IMR-90 (cell line): ENCODE measurements around the gene KCNJ2. TPM values are rescaled to one million over a fixed set of nuclear protein-coding genes. Genes with fewer than 3 reads are reported as not detected.

Experiments
- ATAC-seq: fragments of 200-7000 bp; cut with Tn5 transposase; 2 replicates; pipeline ENCODE4 v1.9.1; 2020; ENCODE audit warnings: low read depth, mild to moderate bottlenecking, moderate library complexity
- BruUV-seq: library from RNA; stranded (reverse); fragments of 400-500 nt; replicated peaks from 2 replicates; lab custom pipeline; 2021; lab: Mats Ljungman, UMichigan
- CTCF ChIA-PET: fragments of 300-600 bp; formaldehyde crosslinking; extraction: SDS; loops from one replicate; lab custom pipeline; 2021; ENCODE audit warnings: antibody characterized with exemption; lab: Yijun Ruan, JAX
- POLR2A ChIA-PET: fragments of 300-600 bp; sonication (Branson Sonifier 250); formaldehyde crosslinking; loops from one replicate; lab custom pipeline; 2022; ENCODE audit warnings: antibody characterized with exemption; ENCODE audit not compliant: unreplicated experiment; lab: Charles Lee
- DNase-seq: peaks from one replicate; pipeline ENCODE4 v3.0.0; 2013
- H2AFZ ChIP-seq: replicated peaks from 2 replicates; pipeline ENCODE3; 2013; ENCODE audit warnings: low read length, mild to moderate bottlenecking; ENCODE audit not compliant: poor library complexity
- H2AK5ac ChIP-seq: 2 replicates; pipeline ENCODE4 v1.6.1; 2013; ENCODE audit warnings: low read depth, low read length, inconsistent platforms
- H2AK9ac ChIP-seq: replicated peaks from 2 replicates; pipeline ENCODE3; 2013; ENCODE audit warnings: mild to moderate bottlenecking, low read depth, low read length, moderate library complexity; ENCODE audit not compliant: poor library complexity
- H2BK120ac ChIP-seq: 2 replicates; pipeline ENCODE4 v1.6.1; 2013; ENCODE audit warnings: low read depth, low read length, inconsistent platforms
- H2BK15ac ChIP-seq: 3 replicates; pipeline ENCODE4 v1.6.1; 2013; ENCODE audit warnings: low read depth, low read length, inconsistent platforms
- H2BK20ac ChIP-seq: 2 replicates; pipeline ENCODE4 v1.6.1; 2013; ENCODE audit warnings: low read depth, mild to moderate bottlenecking, inconsistent platforms, low read length, moderate library complexity
- H2BK5ac ChIP-seq: 2 replicates; pipeline ENCODE4 v1.6.1; 2013; ENCODE audit warnings: mild to moderate bottlenecking, low read depth, low read length, inconsistent platforms; ENCODE audit not compliant: poor library complexity, severe bottlenecking
- H3K14ac ChIP-seq: replicated peaks from 2 replicates; pipeline ENCODE4 v1.6.1; 2013; ENCODE audit warnings: low read depth, low read length, inconsistent platforms
- H3K18ac ChIP-seq: 2 replicates; pipeline ENCODE4 v1.6.1; 2013; ENCODE audit warnings: low read depth, low read length, control low read depth
- H3K23ac ChIP-seq: 2 replicates; pipeline ENCODE4 v1.6.1; 2013; ENCODE audit warnings: low read depth, low read length, inconsistent platforms
- H3K27ac ChIP-seq: 2 replicates; pipeline ENCODE4 v1.5.1; 2013; ENCODE audit warnings: mild to moderate bottlenecking, control low read depth, low read length; ENCODE audit not compliant: insufficient read depth
- H3K27me3 ChIP-seq: 2 replicates; pipeline ENCODE4 v1.6.1; 2013; ENCODE audit warnings: low read length; ENCODE audit not compliant: control insufficient read depth, insufficient read depth
- H3K36me3 ChIP-seq: 2 replicates; pipeline ENCODE4 v1.6.1; 2013; ENCODE audit warnings: low read length, mixed read lengths; ENCODE audit not compliant: control insufficient read depth, insufficient read depth
- H3K4ac ChIP-seq: 2 replicates; pipeline ENCODE4 v1.6.1; 2013; ENCODE audit warnings: low read depth, low read length, inconsistent platforms
- H3K4me1 ChIP-seq: 2 replicates; pipeline ENCODE4 v1.6.1; 2013; ENCODE audit warnings: low read length, mixed read lengths; ENCODE audit not compliant: control insufficient read depth, insufficient read depth
- H3K4me2 ChIP-seq: 2 replicates; pipeline ENCODE4 v1.6.1; 2013; ENCODE audit warnings: low read depth, mild to moderate bottlenecking, control low read depth, low read length, moderate library complexity
- H3K4me3 ChIP-seq: 2 replicates; pipeline ENCODE4 v1.5.1; 2013; ENCODE audit warnings: low read depth, mild to moderate bottlenecking, control low read depth, low read length, moderate library complexity; ENCODE audit not compliant: insufficient read depth
- H3K56ac ChIP-seq: 2 replicates; pipeline ENCODE4 v1.6.1; 2013; ENCODE audit warnings: low read length, inconsistent platforms; ENCODE audit not compliant: insufficient read depth; ENCODE audit errors: extremely low read depth
- H3K79me1 ChIP-seq, 2 experiments: 2 replicates each; pipeline ENCODE4 v1.6.1; 2013; ENCODE audit warnings: low read length in 2 of 2, inconsistent platforms in 1 of 2, low read depth in 1 of 2
- H3K9ac ChIP-seq: 2 replicates; pipeline ENCODE4 v1.6.1; 2013; ENCODE audit warnings: low read depth, low read length, control low read depth
- H3K9me1 ChIP-seq: 2 replicates; pipeline ENCODE4 v1.6.1; 2013; ENCODE audit warnings: low read length, inconsistent platforms; ENCODE audit not compliant: insufficient read depth
- H3K9me3 ChIP-seq: 2 replicates; pipeline ENCODE4 v1.6.1; 2013; ENCODE audit warnings: low read length; ENCODE audit not compliant: control insufficient read depth, insufficient read depth
- H4K20me1 ChIP-seq: 2 replicates; pipeline ENCODE4 v1.6.1; 2013; ENCODE audit warnings: low read length, inconsistent platforms; ENCODE audit not compliant: insufficient read depth
- H4K5ac ChIP-seq: 2 replicates; pipeline ENCODE4 v1.6.1; 2013; ENCODE audit warnings: mild to moderate bottlenecking, low read depth, low read length, control low read depth
- H4K8ac ChIP-seq, 2 experiments: 2 replicates each; pipeline ENCODE4 v1.6.1; 2013; ENCODE audit warnings: low read depth in 2 of 2, low read length in 2 of 2, control low read depth in 1 of 2, inconsistent platforms in 1 of 2
- H4K91ac ChIP-seq: 2 replicates; pipeline ENCODE4 v1.6.1; 2013; ENCODE audit warnings: low read depth, low read length, inconsistent platforms; ENCODE audit not compliant: insufficient read depth
- BHLHE40 ChIP-seq: fragments of 150-350 bp; IDR thresholded peaks from 2 replicates; pipeline ENCODE4 v1.6.1; 2016; ENCODE audit warnings: mild to moderate bottlenecking, low read depth, low read length
- CEBPB ChIP-seq: IDR thresholded peaks from 2 replicates; pipeline ENCODE4 v1.6.1; 2012; ENCODE audit warnings: low read depth, low read length, improper control_type of control experiment
- CHD1 ChIP-seq: IDR thresholded peaks from 2 replicates; pipeline ENCODE4 v1.6.1; 2012; ENCODE audit warnings: low read depth, low read length, improper control_type of control experiment
- FOS ChIP-seq: fragments of 150-350 bp; IDR thresholded peaks from 2 replicates; pipeline ENCODE4 v1.6.1; 2016; ENCODE audit warnings: low read depth, low read length
- MAFK ChIP-seq: IDR thresholded peaks from 2 replicates; pipeline ENCODE4 v1.6.1; 2012; ENCODE audit warnings: low read depth, low read length, improper control_type of control experiment
- MAZ ChIP-seq: IDR thresholded peaks from 2 replicates; pipeline ENCODE4 v1.6.1; 2012; ENCODE audit warnings: low read depth, mild to moderate bottlenecking, low read length, improper control_type of control experiment, moderate library complexity, borderline replicate concordance
- MXI1 ChIP-seq: IDR thresholded peaks from 2 replicates; pipeline ENCODE4 v1.6.1; 2012; ENCODE audit warnings: low read depth, mild to moderate bottlenecking, low read length, moderate library complexity, borderline replicate concordance
- NFE2L2 ChIP-seq: fragments of 150-350 bp; IDR thresholded peaks from 2 replicates; pipeline ENCODE4 v1.6.1; 2016; ENCODE audit warnings: low read depth, mild to moderate bottlenecking, low read length
- POLR2A ChIP-seq: IDR thresholded peaks from 2 replicates; pipeline ENCODE4 v1.6.1; 2012; ENCODE audit warnings: mild to moderate bottlenecking, low read depth, low read length
- RAD21 ChIP-seq: IDR thresholded peaks from 2 replicates; pipeline ENCODE4 v1.6.1; 2012; ENCODE audit warnings: low read length, improper control_type of control experiment
- RCOR1 ChIP-seq: IDR thresholded peaks from 2 replicates; pipeline ENCODE4 v1.6.1; 2012; ENCODE audit warnings: mild to moderate bottlenecking, low read length, improper control_type of control experiment; ENCODE audit not compliant: insufficient replicate concordance
- RFX5 ChIP-seq: IDR thresholded peaks from 2 replicates; pipeline ENCODE4 v1.8.0; 2012; ENCODE audit warnings: low read depth, mild to moderate bottlenecking, low read length, moderate library complexity
- SMC3 ChIP-seq: fragments of 150-350 bp; IDR thresholded peaks from 2 replicates; pipeline ENCODE4 v1.6.1; 2016; ENCODE audit warnings: low read depth, mild to moderate bottlenecking, antibody characterized with exemption, low read length, moderate library complexity
- WGBS, 2 experiments: methylation state at CpG; one replicate each; pipeline versions ENCODE4 v1.1.5 to v1.1.7; 2013; ENCODE audit warnings: missing lambda C conversion rate in 2 of 2; ENCODE audit not compliant: insufficient read length in 1 of 2; ENCODE audit errors: extremely low coverage in 2 of 2; 5-methylcytosine and 5-hydroxymethylcytosine counted together
- dilution Hi-C: fragments of 300-500 bp; cut with HindIII; formaldehyde crosslinking; loops from one replicate; pipeline ENCODE4 v1.14.3; 2018; ENCODE audit warnings: low sequenced_read_pairs; ENCODE audit not compliant: unreplicated experiment
- in situ Hi-C: fragments of 300-500 bp; cut with MboI; formaldehyde crosslinking; loops from 3 replicates; pipeline ENCODE4 v1.14.3; 2019; ENCODE audit warnings: low sequenced_read_pairs, inconsistent platforms, mixed read lengths
- intact Hi-C: fragments of 100-400 bp; cut with micrococcal nuclease; formaldehyde crosslinking; loops from 2 replicates; pipeline ENCODE4 v1.10.0; 2022
- polyA plus RNA-seq, 3 experiments: library from polyadenylated mRNA; depleted of rRNA; stranded (reverse); fragments of >200 nt; gene quantifications; 2 replicates each; pipeline ENCODE4 v1.2.3, GENCODE V29; 2012; ENCODE audit warnings: low replicate concordance in 1 of 3
- total RNA-seq: library from RNA; depleted of rRNA; stranded (reverse); fragments of >200 nt; gene quantifications from 2 replicates; pipeline ENCODE4 v1.2.3, GENCODE V29; 2012
- TF ChIP-seq, protein P1 (sequence below): fragments of 150-350 bp; IDR thresholded peaks from 2 replicates; pipeline ENCODE4 v1.6.1; 2016; ENCODE audit warnings: low read depth, mild to moderate bottlenecking, low read length, moderate library complexity, borderline replicate concordance
- TF ChIP-seq, protein P2 (sequence below): fragments of 150-350 bp; IDR thresholded peaks from 2 replicates; pipeline ENCODE4 v1.6.1; 2017; ENCODE audit warnings: mild to moderate bottlenecking, antibody characterized with exemption, low read length, low read depth
- TF ChIP-seq, protein P3 (sequence below): conservative IDR thresholded peaks from 2 replicates; pipeline ENCODE4 v1.5.1; 2012; ENCODE audit warnings: mild to moderate bottlenecking, low read depth, low read length, improper control_type of control experiment

KCNJ2 gene
- total and polyA plus RNA-seq, 2 of the 4 experiments (the other 2 are of a cell fraction), result 0.55 to 8.6 TPM

- Histone ChIP-seq H3K79me1 (no peaks in the 10 kb centered on the region), H2BK20ac (no peak overlapping the region), H3K4me1 (no peaks in the 10 kb centered on the region), H3K4ac (no peak overlapping the region), H3K27me3 (no peaks in the 10 kb centered on the region), H2AK5ac (no peak overlapping the region), H3K4me2 (no peak overlapping the region), H2BK120ac (no peak overlapping the region), H2AK9ac (no peak overlapping the region), H3K4me3 (no peak overlapping the region), H3K18ac (no peak overlapping the region), H3K9me1 (no peaks in the 10 kb centered on the region), H3K56ac (no peak overlapping the region), H4K91ac (no peak overlapping the region), H2AFZ (no peak overlapping the region), H3K9me3 (no peaks in the 10 kb centered on the region), H4K20me1 (no peaks in the 10 kb centered on the region), H3K14ac (no peak overlapping the region), H4K8ac (no peak overlapping the region), H2BK5ac (no peak overlapping the region), H4K5ac (no peak overlapping the region), H3K36me3 (no peaks in the 10 kb centered on the region), H3K9ac (no peak overlapping the region), H3K27ac (no peak overlapping the region), H3K23ac (no peak overlapping the region), H2BK15ac (no peak overlapping the region)
- DNase-seq (no peak), ATAC-seq (no peak)
- POLR2A ChIA-PET, result no interaction called here
- in situ Hi-C loops, result no loop called here
- dilution Hi-C loops, result no loop called here
- CTCF ChIA-PET, result no interaction called here
- intact Hi-C loops, result no loop called here
- WGBS, 2 experiments, result no CpG with 5 or more reads among the region's 3 CpGs
- TF ChIP-seq MAZ (no peak), NFE2L2 (no peak), BHLHE40 (no peak), CEBPB (no peak), CHD1 (no peak), POLR2A (no peak), FOS (no peak), SMC3 (no peak), RCOR1 (no peak), RAD21 (no peak), MAFK (no peak), RFX5 (no peak), MXI1 (no peak)
- TF ChIP-seq, protein P1, sequence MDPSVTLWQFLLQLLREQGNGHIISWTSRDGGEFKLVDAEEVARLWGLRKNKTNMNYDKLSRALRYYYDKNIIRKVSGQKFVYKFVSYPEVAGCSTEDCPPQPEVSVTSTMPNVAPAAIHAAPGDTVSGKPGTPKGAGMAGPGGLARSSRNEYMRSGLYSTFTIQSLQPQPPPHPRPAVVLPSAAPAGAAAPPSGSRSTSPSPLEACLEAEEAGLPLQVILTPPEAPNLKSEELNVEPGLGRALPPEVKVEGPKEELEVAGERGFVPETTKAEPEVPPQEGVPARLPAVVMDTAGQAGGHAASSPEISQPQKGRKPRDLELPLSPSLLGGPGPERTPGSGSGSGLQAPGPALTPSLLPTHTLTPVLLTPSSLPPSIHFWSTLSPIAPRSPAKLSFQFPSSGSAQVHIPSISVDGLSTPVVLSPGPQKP, result no peak
- TF ChIP-seq, protein P2, sequence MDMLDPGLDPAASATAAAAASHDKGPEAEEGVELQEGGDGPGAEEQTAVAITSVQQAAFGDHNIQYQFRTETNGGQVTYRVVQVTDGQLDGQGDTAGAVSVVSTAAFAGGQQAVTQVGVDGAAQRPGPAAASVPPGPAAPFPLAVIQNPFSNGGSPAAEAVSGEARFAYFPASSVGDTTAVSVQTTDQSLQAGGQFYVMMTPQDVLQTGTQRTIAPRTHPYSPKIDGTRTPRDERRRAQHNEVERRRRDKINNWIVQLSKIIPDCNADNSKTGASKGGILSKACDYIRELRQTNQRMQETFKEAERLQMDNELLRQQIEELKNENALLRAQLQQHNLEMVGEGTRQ, result no peak
- TF ChIP-seq, protein P3, sequence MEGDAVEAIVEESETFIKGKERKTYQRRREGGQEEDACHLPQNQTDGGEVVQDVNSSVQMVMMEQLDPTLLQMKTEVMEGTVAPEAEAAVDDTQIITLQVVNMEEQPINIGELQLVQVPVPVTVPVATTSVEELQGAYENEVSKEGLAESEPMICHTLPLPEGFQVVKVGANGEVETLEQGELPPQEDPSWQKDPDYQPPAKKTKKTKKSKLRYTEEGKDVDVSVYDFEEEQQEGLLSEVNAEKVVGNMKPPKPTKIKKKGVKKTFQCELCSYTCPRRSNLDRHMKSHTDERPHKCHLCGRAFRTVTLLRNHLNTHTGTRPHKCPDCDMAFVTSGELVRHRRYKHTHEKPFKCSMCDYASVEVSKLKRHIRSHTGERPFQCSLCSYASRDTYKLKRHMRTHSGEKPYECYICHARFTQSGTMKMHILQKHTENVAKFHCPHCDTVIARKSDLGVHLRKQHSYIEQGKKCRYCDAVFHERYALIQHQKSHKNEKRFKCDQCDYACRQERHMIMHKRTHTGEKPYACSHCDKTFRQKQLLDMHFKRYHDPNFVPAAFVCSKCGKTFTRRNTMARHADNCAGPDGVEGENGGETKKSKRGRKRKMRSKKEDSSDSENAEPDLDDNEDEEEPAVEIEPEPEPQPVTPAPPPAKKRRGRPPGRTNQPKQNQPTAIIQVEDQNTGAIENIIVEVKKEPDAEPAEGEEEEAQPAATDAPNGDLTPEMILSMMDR, result no peak
- BruUV-seq, result no TSS peak
Measured at GRCh38 chr17:70185285-70185684, 16.0 kb downstream of the KCNJ2 start.
